Superior temporal gyrus (tissue), 1 donor: ENCODE data around the gene SOX6.
"Not testable (repeated sequence)": the region's sequence is repeated elsewhere in the genome, so short reads cannot be mapped to it uniquely, and the experiment has no call there.

Source experiments
- DNase-seq: peaks from one replicate; pipeline ENCODE4 v3.0.0-alpha.2; 2016; ENCODE audit errors: extremely low spot score

SOX6 gene

DNA sequence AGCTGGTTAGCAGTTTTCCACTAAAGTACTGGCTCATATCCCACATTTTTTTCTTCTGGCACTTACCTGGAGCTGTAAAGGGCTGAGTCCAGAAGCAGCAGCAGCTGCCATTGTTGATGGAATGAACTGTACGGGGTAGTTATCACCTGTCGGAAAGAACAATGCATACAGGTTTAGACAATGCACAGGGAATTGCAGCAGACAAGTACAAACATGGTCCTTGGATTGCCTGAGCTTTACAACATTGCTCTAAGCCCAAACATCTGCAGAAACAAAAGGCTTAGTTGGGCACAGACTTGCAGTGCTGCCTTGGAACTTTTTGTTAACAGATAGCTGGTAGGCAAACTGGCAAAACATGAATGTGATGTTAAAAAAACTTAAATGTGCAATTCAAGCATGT lies 258.8 kb downstream of the SOX6 start:
- no peak for DNase-seq

DNA sequence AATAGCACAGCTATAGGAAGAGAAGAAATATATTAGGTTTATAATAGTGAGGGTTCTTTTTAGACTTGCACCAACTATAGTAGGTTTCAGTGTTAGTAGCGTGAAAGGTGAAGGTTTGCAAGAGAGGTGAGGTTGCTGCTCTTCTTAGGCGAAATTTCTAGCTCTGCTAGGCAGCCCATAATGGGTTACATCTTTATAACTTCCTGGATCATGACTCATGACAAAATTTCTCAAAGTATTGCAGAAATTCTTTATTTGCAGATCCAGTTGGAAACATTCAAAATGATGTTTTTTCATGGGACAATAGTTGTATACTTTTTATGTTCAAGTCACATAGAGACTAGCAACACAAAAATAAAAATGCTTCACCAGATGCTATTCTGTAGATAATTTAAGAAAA lies 260.0 kb downstream of the SOX6 start:
- no peak for DNase-seq

DNA sequence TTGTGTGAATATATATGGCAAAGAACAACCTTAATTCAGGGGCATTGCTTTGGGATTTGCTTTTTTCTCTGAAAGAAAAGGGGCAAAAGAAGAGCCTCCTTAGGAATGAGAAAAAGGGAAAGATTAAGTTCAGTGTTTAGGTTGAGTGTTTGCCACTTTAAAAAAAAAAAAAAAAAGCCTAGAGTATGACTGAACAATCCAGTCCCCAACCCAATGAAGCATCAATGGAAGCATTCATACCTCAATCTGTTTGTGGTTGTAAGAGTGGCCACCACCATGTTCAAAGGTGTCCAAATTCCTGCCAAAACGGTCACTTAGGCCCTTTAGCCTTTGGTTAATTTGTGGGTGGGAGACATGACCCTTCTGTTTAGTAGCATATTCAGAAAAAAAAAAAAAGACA lies 260.6 kb downstream of the SOX6 start:
- no peak for DNase-seq

DNA sequence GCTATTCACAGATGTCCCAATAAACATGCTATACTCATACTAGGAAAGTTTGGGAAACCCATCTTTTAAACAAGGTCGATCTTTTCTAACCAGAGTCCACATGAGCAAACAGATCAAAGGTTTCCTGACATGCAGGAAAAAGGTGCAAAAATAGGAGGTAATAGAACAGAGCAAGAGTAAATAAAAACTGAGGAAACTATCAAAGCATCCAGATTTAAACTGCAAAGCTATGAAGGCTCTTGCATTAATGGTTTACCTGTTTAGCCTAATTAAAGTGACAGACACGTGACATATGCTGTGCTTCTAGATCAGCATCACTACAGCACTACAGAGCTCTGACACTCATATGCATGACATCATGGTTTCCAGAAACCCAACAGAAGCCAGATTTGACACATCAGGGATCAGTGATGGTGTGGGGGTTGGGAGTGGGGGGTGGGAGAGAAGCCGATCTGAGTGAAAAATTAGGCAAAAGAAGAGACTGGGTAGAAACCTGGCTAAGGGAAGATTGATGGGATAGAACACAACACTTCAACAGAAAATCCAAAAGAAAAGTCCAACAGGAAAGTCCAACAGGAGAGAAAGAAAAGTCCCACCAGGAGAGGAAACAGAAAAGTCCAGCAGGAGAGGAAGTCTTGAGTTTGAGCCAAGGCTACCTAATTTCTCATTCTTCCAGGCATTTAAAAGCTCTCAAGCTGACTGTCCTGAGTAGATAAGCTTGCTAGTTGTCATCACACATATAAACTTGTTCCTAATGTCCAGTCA lies 262.3 kb downstream of the SOX6 start:
- no peak for DNase-seq

DNA sequence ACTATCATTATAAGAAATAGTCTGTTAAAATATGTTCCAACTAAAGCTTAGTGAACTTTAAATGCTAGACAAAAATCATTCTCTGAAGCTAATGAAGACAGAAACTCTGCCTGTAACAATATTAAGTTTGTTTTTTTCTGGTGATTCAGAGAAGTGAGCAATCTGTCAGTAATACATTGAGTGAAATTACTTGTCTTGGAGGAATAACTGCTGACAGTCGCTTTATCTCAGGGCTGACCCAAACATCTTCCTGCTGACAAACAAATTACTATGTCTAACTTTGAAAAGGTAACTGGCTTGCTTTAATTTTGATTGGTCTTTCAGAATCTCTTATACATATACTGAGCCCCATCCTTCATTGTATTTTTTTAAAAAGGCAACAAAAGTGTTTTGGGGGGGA lies 264.5 kb downstream of the SOX6 start:
- no peak for DNase-seq

DNA sequence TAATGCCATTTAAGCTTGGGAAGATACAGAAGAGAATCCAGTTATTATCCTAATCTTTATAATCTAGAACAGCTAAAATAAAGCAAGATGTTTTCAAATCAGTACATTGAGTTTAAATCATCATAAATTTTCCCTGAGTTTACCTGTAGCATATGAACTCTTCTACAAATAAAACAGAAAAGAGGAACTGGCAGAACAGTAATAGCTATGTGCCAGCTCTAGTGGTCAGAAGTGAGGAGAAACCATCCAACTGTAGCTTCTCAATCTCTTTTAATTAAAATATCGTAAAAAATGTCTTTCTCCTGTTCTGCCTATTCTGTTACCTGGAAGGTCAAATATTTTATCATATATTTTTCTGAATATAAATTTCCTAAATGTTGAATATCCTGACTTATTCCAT lies 266.9 kb downstream of the SOX6 start:
- DNase-seq: no peak

DNA sequence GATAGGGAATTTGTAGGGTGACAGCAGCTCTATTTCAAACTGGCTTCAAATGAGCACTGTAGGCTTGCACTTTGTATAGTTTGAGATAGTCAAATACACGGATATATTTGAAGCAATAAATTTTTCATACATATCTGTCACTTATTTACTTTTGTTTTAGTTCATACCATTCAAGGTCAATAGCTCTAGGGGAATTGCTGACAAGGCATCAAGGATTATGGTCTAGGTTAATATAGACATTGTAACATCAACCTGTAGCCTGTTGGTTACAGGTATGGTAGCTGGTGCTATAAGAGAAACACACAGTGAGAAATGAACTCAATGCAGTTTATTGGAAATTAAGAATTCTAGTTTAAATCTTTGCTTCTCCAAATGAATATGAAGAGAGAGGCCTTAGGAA lies 267.6 kb downstream of the SOX6 start:
- no peak for DNase-seq

DNA sequence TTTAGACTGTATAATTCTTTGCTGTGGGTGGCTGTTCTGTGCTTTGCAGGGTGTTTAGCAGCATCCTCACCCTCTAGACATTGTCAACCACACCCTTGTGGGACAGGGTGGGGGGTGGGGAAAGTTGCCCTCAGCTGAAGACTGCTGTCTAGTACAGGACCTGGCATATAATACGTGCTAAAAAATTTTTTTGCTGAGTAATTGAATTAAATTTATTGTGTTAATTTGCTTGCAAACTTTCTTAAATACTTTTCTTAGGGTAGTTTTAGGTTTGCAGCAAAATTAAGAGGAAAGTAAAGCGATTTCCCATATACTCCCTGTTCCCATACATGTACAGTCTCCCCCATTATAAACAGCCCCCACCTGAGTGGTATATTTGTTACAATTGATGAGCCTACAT lies 268.5 kb downstream of the SOX6 start:
- DNase-seq: no peak

DNA sequence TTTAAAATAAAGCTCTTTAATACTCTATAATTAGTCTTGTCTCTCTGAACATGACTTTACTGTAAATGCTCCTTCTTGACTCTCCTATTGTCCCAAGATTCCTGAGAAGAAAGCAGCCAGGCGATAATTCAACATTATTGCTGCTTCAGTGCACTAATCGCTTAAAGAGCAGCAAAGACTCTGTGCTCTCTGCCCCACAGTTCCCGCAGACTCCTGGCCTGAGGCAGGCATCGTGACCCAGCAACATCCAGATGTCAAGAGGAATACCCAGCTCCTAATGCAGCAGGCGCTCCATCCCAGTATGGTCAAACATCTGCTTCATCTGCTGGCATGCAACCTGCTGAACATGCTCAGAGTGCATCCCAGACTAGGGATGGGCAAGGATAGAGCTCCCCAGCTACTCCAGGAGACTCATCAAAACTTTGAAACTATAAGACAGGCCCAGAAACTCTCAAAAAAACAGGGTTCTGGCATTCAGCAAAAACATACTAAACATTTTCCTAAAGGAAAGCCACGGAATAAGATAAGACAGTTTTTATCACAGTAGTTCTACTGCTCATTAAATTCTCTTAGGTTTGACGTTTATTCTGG lies 270.0 kb downstream of the SOX6 start:
- DNase-seq: no peak

DNA sequence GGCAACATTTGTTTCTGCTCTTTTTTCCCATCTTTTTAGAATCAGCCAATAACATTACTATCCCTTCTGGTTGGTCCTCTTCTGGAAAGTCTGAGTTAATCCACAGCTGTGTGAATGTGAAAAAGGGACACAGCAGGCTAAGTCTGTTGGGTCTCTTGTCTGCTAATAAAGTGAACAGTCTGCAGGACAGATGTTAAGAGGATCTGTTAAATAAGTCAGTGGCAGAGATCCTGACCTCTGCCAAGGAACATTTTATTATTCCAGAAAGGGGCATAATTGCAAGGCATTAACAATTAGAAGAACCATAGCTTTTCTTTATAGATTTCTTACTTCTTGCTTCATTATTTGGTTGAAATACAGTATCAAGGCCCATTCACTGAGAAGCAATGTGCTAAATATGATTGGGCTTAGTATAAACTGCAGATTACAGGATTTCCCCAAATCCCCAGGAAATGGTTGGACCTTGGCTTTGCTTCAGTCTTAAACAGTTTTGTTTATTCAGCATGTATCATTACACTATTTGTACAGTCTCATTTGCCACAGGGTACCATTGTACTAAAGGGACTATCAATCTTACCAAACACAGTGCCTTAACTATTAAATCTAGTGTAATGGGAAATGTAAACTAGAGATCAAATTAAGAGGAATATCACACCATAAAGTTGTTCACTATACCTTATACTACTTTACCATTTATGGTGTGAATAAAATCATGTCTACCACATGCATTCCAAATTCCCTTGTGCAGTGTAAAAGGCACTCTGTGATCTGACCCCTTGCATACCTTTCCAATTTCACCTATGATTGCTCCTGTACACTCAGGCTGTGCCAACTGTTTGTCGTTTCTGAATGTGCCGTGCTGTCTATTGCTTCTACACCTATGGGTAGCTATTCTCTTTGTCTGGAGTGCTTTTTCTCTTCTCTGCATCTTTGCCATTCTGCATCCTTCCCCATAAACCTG lies 274.0 kb downstream of the SOX6 start:
- DNase-seq: no peak

DNA sequence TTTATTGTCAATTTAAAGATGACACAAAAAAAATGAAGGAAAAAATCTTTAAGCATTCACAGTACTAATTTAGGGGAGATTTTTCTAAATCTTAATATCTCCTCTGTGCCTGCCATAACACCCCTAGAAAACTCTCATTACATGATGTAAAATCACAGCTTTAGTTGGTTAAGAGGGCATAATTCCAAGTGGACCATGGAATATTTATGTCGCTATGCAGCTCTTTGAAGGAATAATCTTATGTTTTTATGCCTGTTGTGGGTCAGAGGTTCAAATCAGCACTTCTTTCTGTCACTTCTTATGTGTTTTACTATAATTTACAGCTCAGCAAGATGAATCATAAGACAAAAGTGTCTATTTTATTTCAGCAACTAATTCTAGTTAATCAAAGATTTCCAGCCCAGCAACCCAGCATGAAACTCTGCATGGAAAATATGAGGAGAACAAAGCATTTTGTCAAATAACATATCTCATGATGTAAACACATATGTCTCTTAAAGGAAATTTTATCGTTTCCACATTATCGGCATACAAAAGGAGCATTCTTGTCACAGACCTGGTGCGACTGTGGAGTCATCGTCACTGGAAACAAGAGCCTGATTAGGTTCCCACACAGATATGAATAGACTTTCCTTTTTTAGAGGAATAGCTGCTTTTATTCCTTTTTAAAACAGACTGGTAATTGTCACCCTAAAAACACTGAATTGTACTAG lies 274.8 kb downstream of the SOX6 start:
- no peak for DNase-seq

DNA sequence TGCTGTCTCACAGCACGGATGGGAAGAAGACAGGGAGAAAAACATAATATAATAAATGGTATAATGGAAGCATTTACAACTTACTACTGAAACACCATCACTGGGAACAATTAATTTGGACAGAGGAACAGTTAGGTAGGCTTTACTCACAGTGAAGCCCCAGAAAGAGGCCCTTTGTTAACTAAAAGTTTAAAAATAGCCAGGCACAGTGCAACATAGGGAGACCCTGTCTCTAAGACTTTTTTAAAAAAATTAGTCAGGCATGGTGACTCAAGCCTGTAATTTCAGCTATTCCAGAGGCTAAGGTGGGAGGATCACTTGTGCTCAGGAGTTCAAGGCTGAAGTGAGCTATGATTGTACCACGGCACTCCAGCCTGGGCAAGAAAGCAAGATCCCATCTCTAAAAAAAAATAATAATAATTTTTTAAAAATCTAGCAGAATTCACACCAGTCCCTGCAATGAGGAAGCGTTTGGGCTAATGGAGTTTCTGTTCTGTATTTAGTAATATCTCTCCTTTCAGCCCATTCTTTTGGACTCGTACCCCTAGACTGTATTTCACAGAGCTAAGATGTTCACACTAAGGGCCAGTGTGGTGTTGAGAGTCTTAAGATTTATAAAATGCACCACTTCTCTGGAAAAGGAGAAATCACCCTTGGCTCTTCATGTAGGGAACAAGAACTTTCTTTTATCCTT lies 275.5 kb downstream of the SOX6 start:
- no peak for DNase-seq

DNA sequence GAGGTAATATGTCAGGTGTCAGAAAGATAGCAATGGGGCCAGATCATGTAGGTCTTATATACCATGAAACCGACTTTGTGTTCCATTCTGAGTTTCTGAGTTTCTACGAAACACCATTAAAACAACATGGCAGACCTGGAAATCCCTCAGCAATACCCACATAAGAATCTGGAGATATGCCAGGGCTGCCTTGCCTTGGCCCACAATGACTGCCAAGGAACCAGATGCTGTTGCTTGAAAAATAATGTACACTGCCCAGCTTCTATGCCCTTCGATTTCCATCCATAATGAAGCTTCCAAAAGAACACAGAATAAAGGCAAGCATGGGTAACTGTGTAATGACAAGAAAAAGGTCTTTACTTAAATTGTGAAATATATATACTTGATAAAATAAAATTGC lies 277.4 kb downstream of the SOX6 start:
- no peak for DNase-seq

DNA sequence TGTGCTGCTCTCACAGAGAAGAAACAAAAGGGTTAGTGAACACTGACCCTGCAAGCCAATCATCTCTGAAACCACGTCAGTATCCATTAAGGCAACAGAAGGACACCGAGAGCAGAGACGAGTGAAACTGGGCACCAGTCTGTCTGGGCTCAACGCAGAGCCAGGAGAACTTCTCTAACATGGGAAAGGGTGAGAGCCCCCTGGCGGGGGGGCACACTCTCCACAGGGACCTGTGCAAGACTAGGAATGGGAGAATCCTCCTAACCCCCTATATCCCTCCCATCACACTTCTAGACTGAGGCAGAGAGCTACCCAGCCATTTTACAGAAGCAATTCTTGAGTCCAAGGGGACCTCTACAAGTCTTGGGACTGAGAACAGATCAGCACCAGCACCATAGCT lies 285.8 kb downstream of the SOX6 start:
- no peak for DNase-seq

DNA sequence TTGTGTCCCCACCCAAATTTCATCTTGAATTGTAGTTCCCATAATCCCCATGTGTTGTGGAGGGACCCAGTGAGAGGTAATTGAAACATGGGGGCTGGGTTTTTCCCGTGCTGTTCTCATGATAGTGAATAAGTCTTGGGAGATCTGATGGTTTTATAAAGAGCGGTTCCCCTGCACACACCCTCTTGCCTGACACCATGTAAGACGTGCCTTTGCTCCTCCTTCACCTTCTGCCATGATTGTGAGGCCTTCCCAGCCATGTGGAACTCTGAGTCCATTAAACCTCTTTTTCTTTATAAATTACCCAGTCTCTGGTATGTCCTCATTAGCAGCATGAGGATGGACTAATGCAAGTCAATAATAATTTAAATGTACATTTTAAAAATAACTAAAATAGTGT lies 289.1 kb downstream of the SOX6 start:
- DNase-seq: not testable (repeated sequence)

DNA sequence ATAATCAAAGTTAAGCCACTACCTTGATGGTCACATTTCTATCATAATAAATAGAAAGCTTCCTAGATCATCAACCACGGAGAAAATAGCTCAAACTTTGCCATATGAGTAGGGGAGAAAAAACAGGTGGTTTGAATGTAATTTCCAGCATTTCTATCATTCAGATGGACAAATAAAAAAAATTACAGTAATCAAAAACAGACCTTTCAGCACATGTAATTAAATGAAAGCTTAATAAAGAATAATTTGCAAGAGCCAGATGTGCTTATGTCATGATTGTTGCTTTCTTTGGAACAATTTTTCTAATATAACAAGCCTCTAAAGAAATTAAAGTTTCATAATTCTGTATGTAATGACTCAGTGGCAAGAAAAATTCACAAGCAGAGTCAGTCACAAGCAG lies 297.0 kb downstream of the SOX6 start:
- no peak for DNase-seq

DNA sequence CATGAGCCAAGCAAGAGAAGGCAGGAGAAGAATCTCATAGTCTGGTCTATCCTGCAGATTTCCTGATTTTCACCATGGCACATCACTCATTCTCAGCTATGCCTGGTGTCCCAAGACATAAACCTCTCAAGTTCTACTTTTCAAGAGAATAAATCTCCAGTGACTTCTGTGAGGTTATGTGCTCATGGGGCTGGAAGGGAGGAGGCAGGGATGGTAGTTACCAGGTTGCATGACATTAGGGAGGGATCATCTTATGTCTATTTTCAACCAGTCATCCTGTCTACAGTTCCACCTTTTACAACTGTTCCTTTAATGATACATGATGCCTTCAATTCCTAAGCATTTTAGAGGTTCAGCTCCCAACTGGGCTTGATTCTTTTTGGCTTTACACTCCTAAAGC lies 297.7 kb downstream of the SOX6 start:
- DNase-seq: no peak

DNA sequence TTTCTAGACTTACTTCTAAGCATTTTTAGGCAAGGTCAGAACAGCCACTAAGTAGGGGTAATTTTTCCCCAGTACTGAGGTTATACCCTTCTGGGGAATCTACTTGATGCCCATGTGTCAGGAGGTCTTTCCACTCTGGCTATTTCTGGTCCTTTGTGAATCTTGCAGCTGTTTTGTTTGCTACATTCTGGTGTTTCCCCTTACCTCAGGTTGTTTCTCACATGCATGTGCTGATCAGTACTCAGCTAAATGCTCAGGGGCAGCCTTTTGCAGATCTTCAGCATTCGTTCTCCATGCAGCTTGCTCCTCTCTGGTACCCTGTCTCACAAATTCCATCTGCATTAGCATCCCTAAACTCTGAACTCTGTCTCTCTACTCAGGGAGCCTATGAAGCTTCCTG lies 303.6 kb downstream of the SOX6 start:
- DNase-seq: no peak

DNA sequence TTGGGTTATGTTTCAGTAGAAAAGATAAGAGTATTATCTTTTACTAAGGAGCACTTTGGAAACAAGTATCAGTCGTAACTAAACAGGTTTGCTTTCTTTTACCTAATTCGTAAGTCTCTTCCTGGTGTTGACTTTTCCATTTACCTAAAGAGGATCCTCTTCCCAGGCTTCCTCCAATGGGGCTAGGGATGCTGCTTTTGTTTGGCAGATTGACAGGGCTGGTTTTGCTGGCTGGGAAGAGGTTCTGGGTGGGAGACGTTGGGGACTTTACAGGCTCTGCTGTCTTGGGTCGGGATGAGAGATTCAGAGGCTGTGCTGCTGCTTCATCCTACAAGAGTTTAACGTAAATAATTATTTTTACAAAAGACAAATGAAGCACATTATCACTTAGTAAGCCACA lies 306.7 kb downstream of the SOX6 start:
- no peak for DNase-seq

DNA sequence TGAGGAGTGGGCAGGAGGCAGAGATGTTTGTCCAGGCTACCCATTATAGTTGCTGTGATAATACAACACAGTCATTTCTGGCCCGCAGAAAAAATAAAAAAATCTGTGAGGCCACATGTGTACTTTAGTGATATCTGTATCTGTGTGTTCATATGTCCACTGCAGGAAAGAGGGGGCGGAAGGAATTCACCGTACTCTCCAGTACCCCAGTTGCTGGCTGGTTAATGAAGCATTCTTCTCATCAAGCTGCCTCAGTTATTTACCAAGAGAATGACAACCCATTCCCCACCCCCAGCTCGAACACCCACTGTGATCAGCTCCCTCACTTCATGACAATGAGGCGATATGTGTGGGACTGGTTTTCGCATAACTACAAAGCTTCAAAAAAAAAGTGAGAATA lies 309.3 kb downstream of the SOX6 start:
- no peak for DNase-seq

DNA sequence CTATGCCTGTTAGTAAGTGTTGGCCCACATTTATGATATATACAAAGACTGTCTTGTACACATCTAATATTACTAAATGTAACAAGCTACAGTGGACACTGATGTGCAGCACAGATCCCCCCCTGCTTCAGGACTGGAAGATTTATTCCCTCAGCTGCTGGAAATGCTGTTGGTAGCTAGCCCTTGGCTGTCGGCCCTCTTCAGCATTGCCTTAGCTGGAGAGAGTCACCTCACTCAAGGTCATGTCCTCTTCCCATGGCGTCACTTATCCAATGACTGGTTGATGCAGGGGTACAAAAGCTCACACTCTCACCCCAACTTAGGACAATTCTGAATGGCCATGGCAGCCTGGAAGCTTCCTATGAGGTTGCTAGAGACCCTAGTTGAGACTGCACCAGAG lies 312.7 kb downstream of the SOX6 start:
- DNase-seq: no peak

DNA sequence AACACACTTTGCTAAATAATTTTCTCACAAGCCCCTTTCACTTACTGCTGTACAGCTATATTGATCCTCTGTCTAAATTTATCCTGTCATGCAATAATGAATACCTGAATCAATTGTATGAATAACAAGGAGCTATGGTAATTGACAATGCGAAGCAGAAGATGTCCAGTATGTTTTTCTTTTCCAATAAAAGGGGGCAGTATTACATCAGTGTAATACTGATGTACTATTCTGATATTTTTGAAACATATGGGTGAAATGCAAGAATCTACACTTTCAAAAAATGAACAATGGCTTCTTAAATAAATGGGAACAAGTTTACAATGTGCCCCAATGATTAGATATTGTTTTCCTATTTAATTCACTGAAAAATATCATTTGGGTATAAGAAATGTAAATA lies 315.1 kb downstream of the SOX6 start:
- DNase-seq: no peak
